Bone marrow (tissue), 2 donors: ENCODE measurements around the gene HDGFL3.
"Not testable (repeated sequence)": the region's sequence is repeated elsewhere in the genome, so short reads cannot be mapped to it uniquely, and the experiment has no call there.

Experiments used
- DNase-seq, 2 donors: peaks; one replicate each; lab custom pipeline; 2025; lab: John Stamatoyannopoulos, UW

HDGFL3 gene

DNA sequence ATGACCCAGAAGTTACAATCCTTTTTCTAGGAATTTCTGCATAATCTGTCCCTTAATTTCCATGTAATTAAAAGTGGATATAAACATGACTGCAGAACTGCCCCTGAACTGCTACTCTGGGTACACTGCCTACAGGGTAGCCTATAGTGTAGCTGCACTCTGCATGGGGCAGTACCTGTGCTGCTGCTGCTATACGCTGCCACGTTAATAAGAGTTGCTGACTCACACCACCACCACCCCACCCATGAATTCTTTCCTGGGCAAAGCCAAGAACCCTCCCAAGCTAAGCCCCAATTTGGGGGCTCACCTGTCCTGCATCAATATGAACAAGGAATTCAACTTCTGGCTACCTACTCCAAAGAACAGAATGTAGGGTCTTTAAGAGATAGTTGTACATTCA, 13.9 kb downstream of the HDGFL3 start:
- no peak for DNase-seq

DNA sequence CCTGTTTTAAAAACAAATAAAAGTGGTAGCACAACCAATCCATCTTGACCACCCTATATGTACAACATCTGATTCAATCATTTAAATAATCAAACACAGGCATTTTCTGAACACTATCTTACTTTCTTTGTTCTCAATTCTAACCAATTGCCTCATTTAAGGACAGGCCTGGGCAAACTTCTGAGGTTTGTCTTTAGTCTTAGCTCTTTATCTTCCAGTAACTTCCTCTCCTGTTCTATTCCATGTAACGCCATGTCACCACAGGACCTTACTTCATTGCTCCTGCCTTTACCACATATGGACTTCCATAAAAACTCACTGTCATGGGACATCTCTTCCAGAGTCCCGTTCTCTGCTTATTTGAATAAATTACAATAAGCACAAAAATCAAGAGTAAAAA, 14.9 kb downstream of the HDGFL3 start:
- no peak for DNase-seq

DNA sequence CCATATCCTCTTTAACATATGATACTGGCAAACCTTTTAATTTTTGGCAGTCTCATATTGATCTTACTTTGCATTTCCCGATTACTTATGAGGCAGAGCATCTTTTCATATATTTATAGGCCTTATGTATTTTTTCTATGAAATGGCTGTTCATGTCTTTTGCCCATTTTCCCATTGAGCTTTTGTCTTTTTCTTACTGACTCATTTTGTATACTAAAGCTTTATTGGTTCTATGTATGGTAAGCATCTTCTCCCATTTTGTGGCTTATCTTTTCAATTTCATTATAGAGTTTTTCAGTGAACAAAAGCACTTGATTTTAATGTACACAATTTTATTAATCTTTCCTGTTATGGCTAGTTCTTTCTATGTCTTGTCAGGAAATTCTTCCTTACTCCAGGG, 17.2 kb downstream of the HDGFL3 start:
- no peak for DNase-seq

DNA sequence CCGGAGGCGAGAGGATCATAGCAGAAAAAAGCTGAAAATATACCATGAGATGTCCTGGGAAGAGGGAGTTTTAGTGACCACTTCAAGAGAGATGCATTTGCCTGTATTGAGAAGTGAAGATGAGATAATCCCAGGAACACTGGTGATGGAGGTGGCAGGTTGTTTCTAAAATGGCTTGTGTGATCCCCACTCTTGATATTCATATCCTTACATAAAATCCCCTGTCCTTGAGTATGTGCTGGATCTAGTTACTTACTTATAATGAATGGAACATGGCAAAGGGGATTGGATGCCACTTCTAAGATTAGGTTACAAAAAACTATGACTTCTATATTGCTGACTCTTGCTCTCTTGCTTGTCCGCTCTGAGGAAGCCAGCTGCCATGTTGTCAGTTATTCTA, 22.1 kb downstream of the HDGFL3 start:
- no peak for DNase-seq

DNA sequence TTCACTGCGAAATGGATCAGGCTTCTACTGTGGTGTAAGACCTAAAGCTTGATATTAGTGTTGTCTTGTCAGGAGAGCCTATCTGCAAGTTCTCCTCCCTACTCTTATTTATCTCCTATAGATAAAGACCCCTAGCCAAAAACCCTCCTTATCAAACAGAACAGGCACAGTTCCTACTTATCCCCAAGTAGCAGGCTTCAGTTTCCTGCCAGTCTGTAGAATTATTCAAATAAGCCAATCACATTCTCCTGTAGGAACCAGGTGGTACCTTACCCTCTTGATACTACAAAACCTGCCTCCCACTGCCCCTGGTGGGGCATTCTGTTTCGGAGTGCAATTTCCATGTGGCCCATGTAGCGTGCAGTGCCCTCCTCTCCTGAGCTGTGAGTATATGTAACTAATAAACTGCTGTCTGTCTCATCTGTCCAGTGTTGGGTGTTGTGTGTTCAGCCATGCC, 28.7 kb downstream of the HDGFL3 start:
- DNase-seq, result no peak

DNA sequence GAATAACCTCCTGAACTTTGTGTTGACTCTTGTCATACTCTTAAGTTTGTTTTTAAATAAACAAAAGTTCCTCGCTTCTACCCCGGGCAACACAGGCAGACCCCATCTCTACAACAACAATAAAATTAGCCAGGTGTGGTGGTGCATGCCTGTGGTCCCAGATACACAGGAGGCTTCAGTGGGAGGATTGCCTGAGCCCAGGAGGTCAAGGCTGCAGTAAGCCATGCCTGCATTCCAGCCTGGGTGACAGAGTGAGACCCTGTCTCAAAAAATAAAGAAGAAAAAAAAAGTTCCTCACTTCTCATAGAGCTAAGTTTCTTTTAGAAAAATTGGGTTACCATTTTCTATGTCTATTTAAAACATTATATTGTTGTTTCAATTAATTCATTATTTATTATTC, 29.2 kb downstream of the HDGFL3 start:
- DNase-seq, result no peak

DNA sequence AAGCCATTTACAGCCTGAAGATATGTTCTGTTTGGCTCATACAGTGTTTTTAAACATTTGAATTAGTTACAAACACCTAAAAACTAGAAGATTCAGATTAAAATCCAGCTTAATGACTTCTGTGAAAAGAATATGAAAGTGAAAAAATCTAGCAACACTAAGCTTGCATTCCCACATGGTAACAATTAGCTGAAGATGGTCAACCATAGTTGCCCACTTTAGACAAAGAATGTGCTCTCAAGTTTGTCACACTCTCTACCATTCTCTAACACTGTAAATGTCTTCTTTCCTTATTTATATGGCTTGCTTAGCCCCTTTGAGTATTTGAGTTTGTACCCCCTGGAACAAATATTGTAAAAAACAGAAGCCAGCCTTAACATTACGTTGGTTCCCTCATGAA, 32.7 kb downstream of the HDGFL3 start:
- DNase-seq, result no peak

DNA sequence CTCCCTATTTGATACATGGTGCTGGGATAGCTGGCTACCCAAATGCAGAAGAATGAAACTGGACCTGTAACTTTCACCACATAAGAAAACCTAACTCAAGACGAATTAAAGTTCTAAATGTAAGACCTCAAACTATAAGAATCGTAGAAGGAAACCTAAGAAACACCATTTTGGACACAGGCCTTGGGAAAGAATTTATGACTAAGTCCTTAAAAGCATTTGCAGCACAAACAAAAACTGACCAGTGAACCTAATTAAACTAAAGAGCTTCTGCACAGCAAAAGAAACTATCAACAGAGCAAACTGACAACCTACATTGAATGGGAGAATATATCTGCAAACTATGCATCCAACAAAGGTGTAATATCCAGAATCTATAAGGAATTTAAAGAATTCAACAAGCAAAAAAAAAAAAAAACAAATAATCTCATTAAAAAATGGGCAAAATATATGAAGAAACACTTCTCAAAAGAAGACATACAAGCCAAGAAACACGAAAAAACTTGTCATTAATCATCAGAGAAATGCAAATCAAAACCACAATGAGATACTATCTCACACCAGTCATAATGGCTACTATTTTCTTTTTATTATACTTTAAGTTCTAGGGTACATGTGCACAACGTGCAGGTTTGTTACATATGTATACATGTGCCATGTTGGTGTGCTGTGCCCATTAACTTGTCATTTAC, 37.0 kb downstream of the HDGFL3 start:
- no peak for DNase-seq

DNA sequence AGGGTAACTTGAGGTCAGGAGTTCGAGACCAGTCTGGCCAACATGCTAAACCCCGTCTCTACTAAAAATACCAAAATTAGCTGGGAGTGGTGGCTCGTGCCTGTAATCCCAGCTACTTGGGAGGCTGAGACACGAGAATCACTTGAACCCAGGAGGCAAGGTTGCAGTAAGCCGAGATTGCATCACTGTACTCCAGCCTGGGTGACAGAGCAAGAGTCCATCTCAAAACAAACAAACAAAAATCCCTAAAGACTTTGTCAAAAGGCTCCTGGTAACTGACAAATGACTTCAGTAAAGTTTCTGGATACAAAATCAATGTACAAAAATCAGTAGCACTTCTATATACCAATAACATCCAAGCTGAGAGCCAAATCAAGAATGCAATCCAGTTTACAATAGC, 38.0 kb downstream of the HDGFL3 start:
- DNase-seq, result not testable (repeated sequence)

DNA sequence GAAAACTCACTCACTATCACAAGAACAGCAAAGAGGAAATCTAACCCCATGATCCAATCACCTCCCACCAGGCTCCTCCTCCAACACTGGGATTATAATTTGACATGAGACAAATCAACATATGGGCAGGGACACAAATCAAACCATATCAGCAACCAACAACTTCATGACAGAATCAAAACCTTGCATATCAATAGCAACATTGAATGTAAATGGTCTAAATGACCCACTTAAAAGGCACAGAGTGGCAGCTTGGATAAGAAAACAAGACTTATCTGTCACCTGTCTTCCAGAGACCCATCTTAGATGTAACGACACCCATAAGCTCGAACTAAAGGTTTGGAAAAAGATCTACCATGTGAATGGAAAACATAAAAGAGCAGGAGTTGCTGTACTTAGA, 40.8 kb downstream of the HDGFL3 start:
- DNase-seq, result no peak

DNA sequence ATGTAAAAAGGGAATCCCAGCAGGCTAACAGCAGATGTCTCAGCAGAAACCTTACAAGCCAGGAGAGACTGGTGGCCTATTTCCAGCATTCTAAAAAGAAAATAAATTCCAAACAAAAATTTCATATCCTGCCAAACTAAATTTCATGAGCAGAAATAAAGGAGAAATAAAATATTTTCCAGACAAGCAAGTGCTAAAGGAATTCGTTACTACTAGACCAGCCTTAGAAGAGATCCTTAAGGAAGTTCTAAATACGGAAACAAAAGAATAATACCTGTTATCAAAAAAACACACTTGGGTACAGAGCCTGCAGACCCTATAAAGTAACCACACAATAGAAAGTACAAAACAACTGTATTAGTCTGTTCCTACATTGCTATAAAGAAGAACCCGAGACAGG, 41.4 kb downstream of the HDGFL3 start:
- DNase-seq, result no peak

DNA sequence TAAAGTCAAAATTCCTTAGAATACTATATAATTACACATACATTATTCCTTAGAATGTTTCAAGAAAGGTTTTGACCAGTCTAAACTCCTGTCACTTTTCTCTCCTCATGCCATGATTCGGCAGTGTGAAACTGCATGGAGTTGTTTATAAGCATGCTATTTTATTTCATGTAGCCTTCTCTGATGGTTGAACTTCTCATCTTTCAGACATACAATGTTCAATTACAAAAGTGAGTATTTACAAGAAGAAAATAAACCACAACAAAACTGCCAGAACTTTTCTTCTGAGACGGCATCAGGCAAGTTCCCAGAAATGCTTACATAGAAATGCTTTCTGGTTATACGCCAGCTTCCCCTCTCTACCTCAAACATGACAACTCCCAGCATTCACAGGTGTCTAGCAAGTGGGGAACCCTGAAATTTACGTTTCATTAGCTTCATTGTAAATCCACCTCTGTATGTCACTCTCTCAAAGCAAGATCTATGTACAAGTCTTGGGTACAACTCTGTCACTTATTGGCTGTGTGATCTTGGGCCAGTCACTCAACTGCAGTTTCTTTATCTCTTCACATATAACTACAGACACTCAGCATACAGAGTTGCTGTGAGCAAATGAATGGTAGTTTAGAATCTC, 42.7 kb downstream of the HDGFL3 start:
- no peak for DNase-seq

DNA sequence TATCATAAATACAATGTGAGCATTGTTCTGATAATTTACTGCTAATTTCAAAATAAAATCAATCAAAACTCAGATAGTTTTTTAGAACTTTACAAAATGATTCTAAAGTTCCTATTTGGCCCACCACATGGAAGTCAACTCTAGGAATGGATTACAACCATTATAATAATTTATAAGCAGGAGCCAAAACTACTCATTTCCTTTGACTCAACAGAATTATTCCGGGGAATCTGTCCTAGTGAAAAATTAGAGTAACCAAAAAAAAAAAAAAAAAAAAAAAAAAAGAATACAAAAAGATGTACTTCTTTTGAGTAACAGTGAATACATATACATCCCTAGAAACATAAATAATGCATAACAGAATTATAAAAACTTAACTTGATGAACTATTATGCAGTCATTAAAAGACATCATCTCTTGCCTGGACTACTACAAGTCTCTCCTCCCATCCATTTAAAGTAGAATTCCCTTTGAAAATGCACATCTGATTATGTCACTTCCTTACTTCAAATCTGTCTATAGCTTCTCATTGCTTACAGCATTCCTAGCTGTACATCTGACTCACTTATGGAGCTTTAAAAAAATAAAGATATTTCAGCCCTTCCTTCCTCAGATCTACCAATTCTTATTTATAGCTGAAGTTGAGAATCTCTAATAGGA, 43.4 kb downstream of the HDGFL3 start:
- DNase-seq, result no peak

DNA sequence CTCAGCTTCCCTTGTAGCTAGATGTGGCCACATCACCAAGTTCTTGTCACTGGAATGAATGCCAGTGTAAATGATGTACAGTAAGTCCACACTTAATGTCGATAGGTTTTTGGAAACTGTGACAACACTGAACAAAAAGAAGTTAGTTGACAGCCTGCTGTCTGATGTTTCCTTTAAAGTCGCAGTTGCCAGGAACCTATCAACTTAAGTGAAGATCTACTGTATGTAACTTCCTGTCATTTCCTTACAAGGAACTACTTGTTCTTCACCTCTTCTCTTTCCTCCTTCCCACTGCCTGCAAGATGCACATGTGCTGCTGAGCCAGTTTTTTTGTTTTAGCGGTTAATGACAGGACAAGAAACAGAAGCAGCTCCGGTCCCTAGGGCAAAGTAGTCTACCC, 44.6 kb downstream of the HDGFL3 start:
- no peak for DNase-seq

DNA sequence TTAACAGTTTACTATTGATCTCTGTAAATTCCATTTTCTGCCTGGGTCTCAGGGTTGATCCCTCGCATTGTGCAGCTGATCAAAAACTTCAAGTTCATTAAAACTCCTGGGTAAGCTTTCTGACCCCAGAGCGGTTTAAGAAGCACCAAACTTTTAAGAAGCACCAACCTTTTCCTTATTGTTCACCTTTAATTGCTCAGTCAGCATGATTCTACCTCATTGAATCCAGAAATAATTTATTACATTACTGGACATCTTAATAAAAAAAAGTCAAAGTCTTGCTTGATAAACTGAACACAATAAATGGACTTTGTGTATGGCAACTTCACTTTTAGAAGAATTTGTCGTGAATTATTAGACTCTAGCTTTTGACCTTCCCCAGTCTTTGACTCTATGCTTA, 46.9 kb downstream of the HDGFL3 start:
- DNase-seq, result no peak

DNA sequence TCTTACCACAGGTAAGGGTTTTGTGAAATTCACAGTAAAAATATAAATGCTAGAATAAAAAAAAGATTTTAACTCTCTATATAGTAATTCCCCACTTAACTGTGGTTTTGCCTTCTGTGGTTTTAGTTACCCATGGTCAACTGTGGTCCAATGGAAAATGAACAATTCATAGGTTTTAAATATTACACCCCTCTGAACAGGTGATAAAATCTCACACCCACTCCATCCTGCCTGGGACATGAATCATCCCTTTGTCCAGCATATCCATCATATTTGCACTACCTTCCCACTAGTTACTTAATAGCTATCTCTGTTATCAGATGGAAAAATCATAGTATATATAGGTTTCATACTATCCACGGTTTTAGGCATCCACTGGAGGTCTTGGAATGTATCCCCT, 49.2 kb downstream of the HDGFL3 start:
- no peak for DNase-seq

DNA sequence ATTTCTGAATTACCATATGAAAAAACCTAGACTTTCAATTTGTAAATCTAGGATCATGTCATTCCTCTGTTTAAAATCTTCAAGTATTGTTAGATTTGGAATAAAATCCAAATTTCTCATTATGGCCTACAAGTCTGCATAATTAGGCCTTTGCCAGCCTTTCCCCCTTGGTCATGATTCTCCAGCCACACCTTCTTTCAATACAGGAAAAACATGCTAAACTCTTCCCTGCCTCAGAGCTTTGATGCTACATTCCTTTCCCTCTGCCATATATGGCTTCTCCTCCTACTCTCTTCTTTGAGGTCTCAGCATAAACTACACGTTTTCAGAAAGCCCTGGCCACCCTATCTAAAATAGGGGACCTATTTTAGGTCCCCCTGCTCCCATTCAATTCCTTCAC, 51.7 kb downstream of the HDGFL3 start:
- DNase-seq, result no peak

DNA sequence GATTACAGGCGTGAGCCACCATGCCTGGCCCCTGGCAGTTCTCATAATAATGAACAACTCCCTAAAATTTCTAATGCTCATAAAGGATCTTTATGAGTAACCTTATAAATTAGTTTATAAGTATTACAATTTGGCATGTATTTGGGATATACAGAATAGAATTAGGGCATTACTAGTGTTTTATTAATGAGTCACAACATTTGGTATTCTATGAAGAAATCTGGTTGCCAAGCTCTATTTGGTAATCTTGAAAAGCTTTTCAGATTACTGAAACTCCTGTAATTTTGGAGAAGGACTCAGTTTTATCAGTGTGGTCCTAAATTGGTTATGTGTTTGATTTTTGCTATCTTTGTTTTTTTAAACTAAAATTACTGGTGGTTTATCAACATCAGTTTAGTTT, 54.3 kb downstream of the HDGFL3 start:
- no peak for DNase-seq

DNA sequence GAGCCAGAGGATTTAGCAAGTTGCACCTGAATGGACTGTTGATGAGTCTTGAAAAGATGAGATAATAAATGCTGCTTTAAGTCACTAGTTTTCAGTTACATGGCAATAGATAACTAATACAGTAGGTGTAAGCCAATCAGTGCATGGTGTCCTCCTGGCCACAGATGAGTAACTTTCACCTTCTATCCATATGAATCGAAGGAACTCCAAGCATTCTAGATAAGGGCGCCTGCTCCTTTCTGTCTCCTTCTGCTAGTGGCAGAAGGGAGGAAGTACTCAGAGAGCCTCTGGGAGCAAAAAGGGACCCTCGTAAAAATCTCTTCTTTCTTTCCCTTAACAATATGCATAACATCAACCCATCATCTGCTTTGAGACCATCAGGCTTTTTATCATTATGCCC, 62.9 kb downstream of the HDGFL3 start:
- no peak for DNase-seq

DNA sequence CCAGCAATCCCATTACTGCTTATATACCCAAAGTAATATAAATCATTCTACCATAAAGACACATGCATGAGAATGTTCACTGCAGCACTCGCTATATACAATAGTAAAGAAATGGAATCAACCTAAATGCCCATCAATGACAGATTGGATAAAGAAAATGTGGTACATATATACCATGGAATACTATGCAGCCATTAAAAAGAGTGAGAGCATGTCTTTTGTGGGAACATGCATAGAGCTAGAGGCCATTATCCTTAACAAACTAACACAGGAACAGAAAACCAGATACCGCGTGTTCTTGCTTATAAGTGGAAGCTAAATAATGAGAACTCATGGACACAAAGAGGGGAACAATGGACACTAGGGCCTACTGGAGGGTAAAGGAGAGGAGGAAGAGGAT, 65.5 kb downstream of the HDGFL3 start:
- DNase-seq, result not testable (repeated sequence)

DNA sequence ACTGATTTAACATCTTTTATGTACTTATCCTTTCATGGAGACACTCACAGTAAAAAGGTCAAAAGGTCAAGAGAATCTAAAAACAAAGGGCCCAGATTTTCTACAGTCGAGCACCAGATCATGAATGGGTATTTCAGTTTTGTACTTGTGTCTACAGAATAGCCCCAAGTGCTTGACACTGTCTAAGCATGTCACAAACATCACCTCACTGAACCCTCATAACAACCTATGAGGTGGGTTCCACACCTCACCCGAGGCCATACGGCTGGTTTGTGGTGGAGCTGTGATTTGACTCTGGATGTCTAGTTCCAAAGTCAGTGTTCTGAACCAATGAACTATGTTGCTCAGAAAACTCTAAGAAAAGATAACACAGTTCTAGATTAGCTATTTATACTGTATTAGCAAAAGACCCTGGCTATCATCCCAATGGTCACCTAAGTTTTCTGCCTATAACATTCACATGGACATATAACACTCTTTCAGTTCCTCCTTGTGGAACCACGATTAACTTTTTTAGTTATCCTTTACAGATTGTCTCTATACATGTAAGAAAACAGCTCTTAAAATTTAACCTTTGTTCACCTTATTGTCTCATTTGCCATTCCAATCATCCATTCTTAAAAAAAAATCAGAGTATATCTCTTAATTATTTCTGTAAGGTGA, 74.6 kb downstream of the HDGFL3 start:
- no peak for DNase-seq

DNA sequence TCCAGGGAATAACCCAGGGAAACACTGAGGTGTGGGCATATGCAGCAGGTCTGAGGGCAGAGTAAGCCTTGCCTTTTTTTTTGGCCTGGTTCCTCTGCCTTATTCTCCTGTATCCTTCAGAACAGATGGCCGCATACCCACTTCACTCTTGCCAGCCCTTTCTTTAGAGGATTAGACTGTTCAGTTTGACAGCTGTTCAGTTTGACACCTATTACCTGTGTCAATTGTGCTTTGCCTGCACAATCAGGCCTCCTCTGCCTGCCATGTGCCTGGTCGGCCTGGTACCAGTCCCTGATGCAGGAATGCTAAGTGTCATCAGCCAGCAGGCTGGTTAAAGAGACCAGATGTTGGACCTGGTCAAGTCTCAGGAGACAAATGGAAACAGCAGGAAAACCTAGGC, 77.8 kb downstream of the HDGFL3 start:
- DNase-seq, result no peak

DNA sequence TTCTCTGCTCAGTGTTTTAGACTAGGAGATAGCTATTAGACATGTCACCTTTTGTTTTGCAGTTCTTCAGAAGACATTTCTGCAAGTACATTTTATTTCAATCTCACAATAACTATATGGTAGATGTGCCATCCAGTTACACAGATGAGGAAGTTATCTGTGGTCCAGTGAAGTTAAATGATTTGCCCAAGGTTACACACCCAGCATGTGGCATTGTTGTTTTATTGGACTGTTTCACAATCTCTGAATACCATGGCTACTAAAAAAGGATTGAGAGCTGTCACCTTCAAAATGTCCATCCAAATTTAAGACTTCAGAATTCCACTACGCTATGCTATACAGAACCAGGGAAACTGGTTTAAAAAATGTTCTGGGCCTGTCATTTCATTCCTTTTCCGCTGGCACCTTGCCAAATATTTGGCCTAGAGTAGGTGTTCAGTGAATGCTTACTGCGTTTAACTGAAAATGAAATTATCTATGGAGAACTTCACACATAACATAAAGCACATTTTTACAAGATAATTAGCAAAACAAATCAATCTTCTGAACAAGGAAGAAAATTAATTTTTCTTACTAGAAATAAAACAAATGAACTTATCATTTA, 80.0 kb downstream of the HDGFL3 start:
- DNase-seq, result no peak
